CD4-positive, alpha-beta T cell treated with Interleukin-4 for 4 hours (primary cell): Measurements from ENCODE around the gene KRT36.

Source experiments
- DNase-seq: peaks from one replicate; pipeline ENCODE4 v3.0.0-alpha.2; 2020

The KRT36 gene

DNA sequence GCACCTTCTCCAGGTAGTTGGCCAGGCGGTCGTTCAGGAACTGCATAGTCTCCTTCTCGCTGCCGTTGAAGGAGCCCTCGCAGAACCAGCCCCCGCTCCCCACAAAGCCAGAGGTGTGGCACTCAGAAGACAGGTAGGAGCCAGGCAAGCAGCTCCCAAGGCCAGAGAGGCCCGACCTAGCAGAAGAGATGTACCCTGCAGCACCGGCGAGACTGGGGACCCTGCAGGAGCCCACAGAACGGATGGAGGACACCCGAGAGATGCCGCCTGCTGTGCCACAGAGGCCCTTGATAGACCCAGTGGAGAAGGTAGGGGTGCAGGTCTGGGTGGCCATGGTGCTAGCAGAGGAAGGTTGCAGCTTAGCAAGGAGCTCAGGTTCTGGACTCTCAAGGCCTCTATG is at the start of gene KRT36:
Gene KRT36, minus strand, starts transcription at position 380 of the 400 bp plus-strand sequence. Its CDS starts 46 bp downstream, at position 334.
- DNase-seq, result no peak

- no peak for DNase-seq
Measured at GRCh38 chr17:41539071-41539492, 49.4 kb upstream of the KRT36 start.

DNA sequence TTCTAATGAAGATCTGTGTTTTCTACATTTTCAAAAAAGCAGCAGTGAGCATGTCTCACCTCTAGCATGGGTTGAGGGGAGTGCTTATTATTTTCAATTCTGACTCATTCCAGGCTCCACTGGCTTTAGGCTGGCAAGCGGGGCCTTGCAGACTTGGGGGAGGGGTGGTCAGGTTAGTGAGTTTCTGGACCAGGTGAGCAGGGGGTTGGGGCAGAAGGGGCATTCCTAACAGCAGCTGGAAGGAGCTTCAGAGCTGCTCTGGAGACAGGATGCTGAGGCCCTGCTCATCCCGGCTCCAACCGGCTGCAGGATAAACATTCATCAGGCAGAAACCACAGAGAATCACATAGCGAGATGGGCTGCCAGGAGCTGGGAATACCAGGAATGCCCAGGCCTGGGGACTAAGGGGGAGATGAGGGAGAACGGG is 48.9 kb upstream of the KRT36 start:
- no peak for DNase-seq

GRCh38 chr17:41537990-41538389 is 48.3 kb upstream of the KRT36 start:
- DNase-seq, result no peak

GRCh38 chr17:41537614-41537954 is 47.9 kb upstream of the KRT36 start:
- no peak for DNase-seq

GRCh38 chr17:41536741-41537613 is 47.3 kb upstream of the KRT36 start:
- no peak for DNase-seq

DNA sequence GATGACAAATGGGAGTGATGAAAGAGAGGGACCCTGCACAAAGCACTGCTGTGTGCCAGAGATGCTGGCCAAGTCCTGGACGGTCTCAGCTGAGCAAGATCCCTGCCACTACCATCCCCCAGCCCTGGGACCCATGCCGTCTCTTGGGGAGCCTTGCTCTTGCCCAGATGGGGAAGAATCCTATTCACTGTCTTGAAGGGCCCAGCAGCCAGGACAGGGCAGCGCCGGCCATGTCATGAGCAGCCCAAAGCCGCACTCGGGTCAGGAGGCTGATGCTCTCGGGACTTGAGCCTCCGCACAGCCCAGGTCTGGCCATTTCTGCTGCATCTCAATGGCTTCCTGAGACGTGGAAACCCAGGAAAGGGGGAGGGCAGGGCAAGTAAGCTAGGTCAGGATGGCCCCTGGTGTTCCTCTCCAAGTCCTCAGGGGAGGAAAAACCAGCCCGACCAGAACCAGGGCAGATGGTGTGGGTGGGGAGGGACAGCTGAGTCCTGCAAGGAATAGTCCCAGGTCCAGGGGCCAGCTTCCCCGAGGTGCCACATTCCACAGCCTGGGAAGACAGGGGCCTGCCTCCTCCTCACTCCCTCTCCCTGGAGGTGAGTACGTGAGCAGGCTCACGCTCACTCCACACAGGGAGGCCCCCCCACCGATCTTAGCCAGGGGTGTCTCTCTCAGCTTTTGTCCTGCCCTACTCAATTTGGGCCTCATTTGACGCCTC is 46.2 kb upstream of the KRT36 start:
- DNase-seq, result no peak

DNA sequence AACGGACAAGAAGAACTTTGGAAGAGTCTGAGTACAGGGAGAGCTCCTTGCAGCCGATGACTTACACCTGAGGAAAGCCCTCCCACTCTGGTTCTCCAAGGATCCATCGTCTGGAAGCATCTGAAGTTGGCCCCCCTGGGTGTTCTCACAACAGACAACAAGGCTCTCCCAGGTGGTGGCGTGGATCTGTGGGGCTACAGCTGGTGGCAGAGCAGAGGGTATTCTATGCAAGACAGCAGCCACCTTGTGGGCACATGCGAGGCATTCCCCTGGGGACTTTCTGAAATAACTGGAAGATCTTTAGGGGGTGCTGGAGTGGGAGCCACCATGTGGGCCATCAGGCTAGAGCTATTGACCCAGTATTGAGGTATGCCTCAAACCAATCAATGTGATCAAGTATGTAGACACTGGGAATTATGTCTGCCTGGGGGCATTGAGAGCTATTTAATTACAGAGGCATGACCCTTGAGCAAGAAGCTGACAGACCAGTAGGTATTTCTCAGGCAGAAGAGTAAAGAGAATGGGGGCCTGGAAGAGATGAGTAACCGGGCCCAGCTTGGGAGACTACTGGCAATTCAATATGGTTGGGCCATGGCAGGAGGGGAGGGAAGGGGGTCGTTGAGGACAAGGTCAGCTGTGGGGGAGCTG is 45.3 kb upstream of the KRT36 start:
- DNase-seq, result no peak

- DNase-seq, result no peak
Measured at GRCh38 chr17:41533613-41534012, 43.9 kb upstream of the KRT36 start.

DNA sequence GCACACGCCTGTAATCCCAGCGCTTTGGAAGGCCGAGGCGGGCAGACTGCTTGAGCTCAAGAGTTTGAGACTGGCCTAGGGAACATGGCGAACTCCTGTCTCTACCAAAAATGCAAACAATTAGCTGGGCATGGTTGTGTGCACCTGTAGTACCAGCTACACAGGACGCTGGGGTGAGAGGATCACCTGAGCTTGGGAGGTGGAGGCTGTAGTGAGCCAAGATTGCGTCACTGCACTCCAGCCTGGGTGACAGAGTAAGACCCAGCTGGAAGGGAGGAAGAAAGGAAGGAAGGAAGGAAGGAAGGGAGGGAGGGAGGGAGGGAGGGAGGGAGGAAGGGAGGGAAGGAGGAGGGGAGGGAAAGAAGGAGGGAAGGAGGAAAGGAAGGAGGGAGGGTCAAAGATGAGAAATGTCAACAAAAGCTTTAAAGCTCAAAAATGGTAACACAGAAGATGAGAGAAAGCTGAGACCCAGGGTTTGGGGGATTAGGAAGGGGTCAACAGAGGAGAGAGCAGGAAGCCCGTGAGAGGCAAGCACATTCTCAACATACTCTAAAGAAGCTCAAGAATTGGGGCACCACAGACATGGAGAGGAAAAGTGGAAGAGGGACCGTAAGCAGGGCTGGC is 43.3 kb upstream of the KRT36 start:
- DNase-seq, result no peak

DNA sequence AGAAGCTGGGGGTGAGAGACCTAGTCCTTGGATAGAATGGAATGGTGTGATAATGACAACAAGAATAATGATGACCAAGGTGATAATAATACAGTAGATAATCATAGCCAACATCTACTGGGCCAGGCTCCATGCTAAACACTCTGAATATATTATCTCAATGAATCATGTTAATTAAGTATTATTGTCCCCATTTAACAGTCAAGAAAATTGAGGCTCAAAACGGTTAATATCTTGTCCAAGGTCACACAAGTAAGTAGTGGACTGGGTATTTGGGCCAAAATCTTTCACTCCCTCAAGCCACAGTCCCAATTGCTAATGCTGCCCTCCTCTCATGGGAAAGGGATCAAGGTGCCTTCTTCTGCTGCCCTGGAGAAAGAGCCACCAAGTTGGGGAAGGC is 42.3 kb upstream of the KRT36 start:
- no peak for DNase-seq

DNA sequence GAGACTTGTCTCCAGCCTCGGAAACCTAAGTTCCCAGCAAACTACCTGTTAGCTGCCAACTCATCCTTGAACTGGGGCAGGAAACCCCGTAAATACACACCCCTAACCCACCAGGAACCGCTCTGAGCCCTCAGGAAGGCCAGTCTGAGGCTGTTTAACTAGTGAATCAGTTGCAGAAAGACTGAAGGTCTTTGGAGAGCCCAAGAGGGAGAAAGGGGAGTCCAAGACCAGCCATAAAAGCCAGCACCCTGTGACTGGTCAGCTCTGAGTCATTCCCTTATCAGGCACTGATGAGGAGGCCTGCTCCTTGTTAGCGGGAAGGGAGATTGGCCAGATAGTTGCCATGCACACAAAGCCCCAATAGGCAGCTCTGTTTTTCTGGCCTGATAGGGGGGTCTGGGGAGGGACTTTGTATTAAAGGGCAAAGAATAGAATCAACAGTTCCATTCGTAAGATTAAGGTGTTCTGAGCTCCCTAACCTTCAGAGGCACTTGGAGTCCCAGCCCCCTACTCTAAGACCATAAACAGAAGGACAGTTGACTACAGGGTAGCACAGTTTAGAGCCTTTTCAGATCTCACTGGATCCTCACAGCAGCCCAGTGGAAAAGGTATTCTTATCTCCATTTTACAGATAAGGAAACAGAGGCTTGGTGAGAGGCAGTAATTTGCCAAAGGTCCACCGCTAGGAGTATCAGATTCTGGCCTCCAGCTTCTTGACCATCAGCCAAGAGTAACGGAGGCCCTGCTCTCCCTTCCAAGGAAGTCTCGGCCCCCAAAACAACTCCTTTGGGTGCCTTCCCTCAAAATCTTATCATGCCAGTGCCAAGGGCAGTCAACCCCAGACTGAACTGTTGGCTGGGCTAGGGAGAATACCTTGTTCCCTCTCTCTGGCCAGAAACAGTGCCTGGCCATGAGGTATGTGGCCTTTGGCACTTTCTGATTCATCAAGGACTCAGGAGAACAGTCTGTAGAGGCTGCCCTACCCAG is 40.6 kb upstream of the KRT36 start:
- no peak for DNase-seq

DNA sequence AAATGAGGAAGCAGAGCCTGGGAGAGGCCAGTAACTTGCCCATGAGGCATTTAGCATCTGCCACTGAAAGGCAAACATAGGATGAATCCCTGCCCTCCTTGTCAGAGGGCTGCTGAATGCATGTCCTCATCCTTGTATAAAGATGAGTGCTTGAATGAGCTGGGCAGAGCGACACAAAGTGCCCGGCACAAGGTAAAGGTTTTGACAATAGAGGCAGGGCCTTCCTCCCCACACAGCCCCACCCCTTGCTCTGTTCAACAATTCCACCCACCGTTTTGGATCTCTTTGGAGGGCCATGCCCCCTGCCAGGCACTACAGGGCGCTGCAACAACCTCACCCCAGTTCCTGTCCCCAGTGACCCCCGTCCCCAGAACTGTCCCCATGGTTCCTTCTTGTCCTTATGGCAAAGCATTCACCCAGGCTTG is 39.8 kb upstream of the KRT36 start:
- no peak for DNase-seq

- no peak for DNase-seq
Measured at GRCh38 chr17:41528959-41529353, 39.2 kb upstream of the KRT36 start.

DNA sequence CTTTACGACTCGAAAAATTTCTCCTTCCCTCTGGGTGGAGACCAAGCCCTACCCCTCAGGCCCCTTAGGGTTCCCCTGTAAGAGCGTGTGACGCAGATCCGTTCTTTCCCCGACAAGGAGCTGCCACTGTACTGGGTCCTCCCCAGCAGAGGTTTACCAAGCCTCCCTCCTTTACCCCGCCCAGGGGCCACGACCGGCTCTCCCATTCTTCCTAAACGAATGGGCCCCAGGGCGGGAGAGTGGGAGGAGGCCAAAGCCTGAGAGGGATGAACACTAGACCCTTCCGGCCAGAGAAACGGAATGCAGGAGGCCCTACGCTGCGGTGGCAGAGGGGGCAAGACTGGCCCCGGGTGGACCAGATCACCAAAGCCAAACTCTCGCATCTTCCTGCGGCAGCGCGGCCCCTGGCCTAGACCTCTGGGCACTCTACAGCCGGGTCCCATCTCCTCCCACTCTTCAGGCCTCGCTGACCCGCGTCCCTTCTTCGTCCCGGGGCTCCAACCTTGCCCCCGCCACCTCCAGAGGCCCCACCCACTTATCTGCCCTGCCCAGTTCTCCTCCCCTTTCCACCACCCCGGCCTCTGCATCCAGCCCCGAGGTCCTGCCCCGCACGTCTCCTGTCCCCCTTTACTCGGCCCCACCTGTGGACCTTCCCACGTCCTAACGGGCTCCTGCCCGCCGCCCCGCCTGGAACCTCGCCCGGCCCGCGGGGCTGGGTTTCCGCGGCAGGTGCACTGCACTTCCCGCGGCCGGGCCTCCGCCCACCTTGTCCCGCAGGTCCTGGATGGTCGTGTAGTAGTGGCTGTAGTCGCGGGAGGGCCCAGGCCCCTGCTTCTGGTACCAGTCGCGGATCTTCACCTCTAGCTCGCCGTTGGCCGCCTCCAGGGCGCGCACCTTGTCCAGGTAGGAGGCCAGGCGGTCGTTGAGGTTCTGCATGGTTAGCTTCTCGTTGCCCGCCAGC is 37.6 kb upstream of the KRT36 start:
- no peak for DNase-seq

- DNase-seq, result no peak
Measured at GRCh38 chr17:41524261-41524660, 34.6 kb upstream of the KRT36 start.

DNA sequence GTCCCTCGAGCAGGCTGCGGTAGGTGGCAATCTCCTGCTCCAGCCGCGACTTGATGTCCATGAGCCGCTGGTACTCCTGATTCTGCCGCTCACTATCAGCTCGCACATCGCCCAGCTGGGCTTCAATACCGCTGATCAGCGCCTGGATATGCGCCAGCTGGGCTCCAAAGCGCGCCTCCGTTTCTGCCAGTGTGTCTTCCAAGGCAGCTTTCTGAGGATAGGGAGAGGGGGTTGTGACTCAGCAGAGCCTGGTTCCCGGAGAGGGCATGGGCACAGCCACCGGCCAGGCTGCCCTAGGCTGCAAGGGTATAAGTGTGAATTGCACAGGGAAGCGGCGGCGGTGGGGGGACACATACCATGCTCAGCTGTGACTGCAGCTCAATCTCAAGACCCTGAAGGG is 34.1 kb upstream of the KRT36 start:
- no peak for DNase-seq

GRCh38 chr17:41523225-41523593 is 33.5 kb upstream of the KRT36 start:
- no peak for DNase-seq

DNA sequence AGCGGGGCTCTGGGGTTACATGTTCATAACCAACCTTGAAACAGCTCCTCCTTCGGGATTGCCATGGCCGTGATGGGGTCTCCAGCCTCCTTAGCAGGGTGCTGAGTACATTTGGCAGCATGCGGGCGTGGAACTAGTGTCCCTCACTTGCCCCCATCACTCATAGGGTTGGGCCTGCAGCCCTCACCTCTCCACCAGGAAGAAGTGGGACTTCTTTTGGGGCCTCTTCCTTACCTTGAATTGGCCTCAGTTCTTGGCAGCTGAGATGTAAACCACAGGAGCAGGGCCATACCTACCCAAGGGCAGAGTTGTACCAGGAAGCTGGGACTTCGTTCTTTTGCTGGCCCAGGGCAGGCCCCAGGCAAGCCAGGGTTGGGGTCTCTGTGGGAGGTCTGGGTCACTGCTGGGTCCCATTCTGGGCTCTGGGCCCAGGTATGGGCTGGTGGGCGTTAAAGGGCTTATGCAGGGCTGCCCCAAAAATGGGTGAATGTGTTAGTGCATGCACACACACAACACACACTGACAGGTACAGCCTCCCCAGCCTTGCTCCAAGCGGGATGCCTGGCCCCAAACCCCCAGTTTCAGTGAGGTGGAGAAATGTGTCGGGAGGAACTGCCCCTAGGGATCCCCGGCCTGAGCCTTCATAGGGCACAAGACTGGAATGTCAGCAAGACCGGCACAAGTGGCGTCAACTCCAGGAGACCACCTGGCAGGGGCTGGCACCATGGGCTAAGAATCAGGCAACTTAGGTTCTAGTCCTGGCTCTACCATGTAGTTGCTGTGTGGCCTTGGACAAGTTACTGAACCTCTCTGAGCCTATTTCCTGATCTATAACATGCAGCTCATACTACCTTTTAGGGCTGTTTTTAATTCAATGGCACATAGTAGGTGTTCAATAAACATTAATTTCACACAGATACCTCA is 32.9 kb upstream of the KRT36 start:
- DNase-seq, result no peak
